K562 (cell line): Measurements from ENCODE around the gene PGGHG. TPM values are rescaled to one million over a fixed set of nuclear protein-coding genes. Genes with fewer than 3 reads are reported as not detected.

ENCODE experiments used
- DLX4 ChIP-seq: fragments of 250-450 bp; sonication (Bioruptor Pico); IDR thresholded peaks from 2 replicates; pipeline ENCODE4 v1.6.1; 2021; ENCODE audit warnings: mild to moderate bottlenecking
- GABPB1 ChIP-seq: sonication (generic); formaldehyde crosslinking; IDR thresholded peaks from 2 replicates; pipeline ENCODE4 v1.8.0; 2022; ENCODE audit warnings: mild to moderate bottlenecking, missing genetic modification reagents
- GATAD2A ChIP-seq: fragments of 450-650 bp; IDR thresholded peaks from 2 replicates; pipeline ENCODE4 v1.6.1; 2017
- KAT8 ChIP-seq: fragments of 450-650 bp; IDR thresholded peaks from 2 replicates; pipeline ENCODE4 v1.6.1; 2016; ENCODE audit warnings: low read depth, mild to moderate bottlenecking
- L3MBTL2 ChIP-seq: fragments of 450-650 bp; IDR thresholded peaks from 2 replicates; pipeline ENCODE4 v1.6.1; 2016; ENCODE audit warnings: mild to moderate bottlenecking, moderate library complexity
- MBD2 ChIP-seq: sonication (generic); IDR thresholded peaks from 2 replicates; pipeline ENCODE4 v1.6.1; 2016; ENCODE audit warnings: low read depth, borderline replicate concordance
- NKRF ChIP-seq: fragments of 450-650 bp; IDR thresholded peaks from 2 replicates; pipeline ENCODE4 v1.6.1; 2016; ENCODE audit warnings: borderline replicate concordance
- PBX2 ChIP-seq, 2 experiments: IDR thresholded peaks in 1 of 2; conservative IDR thresholded peaks in 1 of 2; 2 replicates each; pipeline ENCODE4 v1.6.1; 2016; ENCODE audit warnings: low read depth in 2 of 2, mild to moderate bottlenecking in 1 of 2, missing compliant biosample characterization in 1 of 2, missing genetic modification characterization in 1 of 2, moderate library complexity in 1 of 2
- POLR2A ChIP-seq: fragments of 450-650 bp; conservative IDR thresholded peaks from 2 replicates; pipeline ENCODE4 v1.6.1; 2016
- RBM15 ChIP-seq: fragments of 200-400 bp; formaldehyde crosslinking; IDR thresholded peaks from 2 replicates; pipeline ENCODE4 v1.6.1; 2018; ENCODE audit warnings: mild to moderate bottlenecking, low read length, moderate library complexity; ENCODE audit not compliant: insufficient read depth
- RERE ChIP-seq: sonication (generic); formaldehyde crosslinking; IDR thresholded peaks from 2 replicates; pipeline ENCODE4 v1.8.0; 2023; ENCODE audit warnings: missing genetic modification reagents, mild to moderate bottlenecking, borderline replicate concordance
- SAFB2 ChIP-seq: fragments of 200-400 bp; formaldehyde crosslinking; IDR thresholded peaks from 2 replicates; pipeline ENCODE4 v1.6.1; 2018; ENCODE audit warnings: borderline replicate concordance, low read length, low read depth, moderate library complexity; ENCODE audit not compliant: severe bottlenecking
- SMARCA5 ChIP-seq: fragments of 450-650 bp; IDR thresholded peaks from 2 replicates; pipeline ENCODE4 v1.6.1; 2016
- SRSF3 ChIP-seq: fragments of 200-400 bp; formaldehyde crosslinking; IDR thresholded peaks from 2 replicates; pipeline ENCODE4 v1.6.1; 2016; ENCODE audit warnings: mild to moderate bottlenecking, low read length, moderate library complexity; ENCODE audit not compliant: insufficient read depth
- U2AF2 ChIP-seq: fragments of 200-400 bp; formaldehyde crosslinking; optimal IDR thresholded peaks from 2 replicates; pipeline ENCODE3; 2017; ENCODE audit warnings: low read depth, mild to moderate bottlenecking, low read length
- ZNF175 ChIP-seq: fragments of 200-800 bp; sonication (Bioruptor generic); IDR thresholded peaks from 2 replicates; pipeline ENCODE4 v1.6.1; 2016; ENCODE audit warnings: low read depth, mild to moderate bottlenecking, missing genetic modification characterization, missing compliant biosample characterization
- ZNF586 ChIP-seq: fragments of 450-650 bp; formaldehyde crosslinking; conservative IDR thresholded peaks from 2 replicates; pipeline ENCODE4 v1.4.0; 2020; ENCODE audit warnings: mild to moderate bottlenecking, moderate library complexity
- ZNF717 ChIP-seq: fragments of 250-450 bp; sonication (Bioruptor Pico); IDR thresholded peaks from 2 replicates; pipeline ENCODE4 v1.5.0; 2021
- polyA plus RNA-seq, 8 experiments: library from polyadenylated mRNA; depleted of rRNA in 4 of 8; stranded (reverse) in 5 of 8; unstranded in 3 of 8; fragments of >200 nt; fragmentation: Nextera tagmentation in 2 of 8; fragmentation: Illumina TruSeq in 1 of 8; extraction: Ambion mirVana in 2 of 8; extraction: Trizol in 1 of 8; gene quantifications; 2 replicates each; pipeline versions ENCODE4 v1.2.1 to v1.2.3, GENCODE V29; 2011 to 2014; ENCODE audit warnings: inconsistent platforms in 1 of 8, missing spikeins in 1 of 8
- total RNA-seq, 7 experiments: library from RNA; depleted of rRNA in 6 of 7; stranded (reverse); fragments of >200 nt in 6 of 7; fragmentation: Illumina TruSeq in 2 of 7; extraction: Trizol in 2 of 7; gene quantifications; 2 replicates each; pipeline versions ENCODE4 v1.2.1 to v1.2.3, GENCODE V29; 2011 to 2021; ENCODE audit warnings: low replicate concordance in 1 of 7

PGGHG gene
- total and polyA plus RNA-seq, 9 of the 15 experiments (the other 6 are each of a cell fraction or from before 2014, with no cell fraction given): 0.38 to 85.1 (median 18.1) TPM

- TF ChIP-seq NKRF (peak; percentile 77), SMARCA5 (no peak), MBD2 (peak; percentile 46; the same call in 1 of the 2 replicates), GATAD2A (no peak), ZNF717 (CRISPR knock-in tag) (no peak), RBM15 (no peak), L3MBTL2 (0 out of 2 replicates have a peak, but pooled peaks have one; percentile 34), U2AF2 (no peak), SRSF3 (no peak), PBX2 (CRISPR knock-in tag; IDR thresholded peaks at IDR 0.05; ENCODE audit: low read depth) (no peak), PBX2 (tag; conservative IDR thresholded peaks at IDR 0.05; ENCODE audit: low read depth) (no peak), GABPB1 (CRISPR knock-in tag) (no peak), KAT8 (no peak), POLR2A (peak; percentile 97), RERE (CRISPR knock-in tag) (no peak), ZNF175 (no peak), ZNF586 (CRISPR knock-in tag) (no peak), DLX4 (CRISPR knock-in tag) (no peak), SAFB2 (no peak)
Observed at GRCh38 chr11:313787-314553, 25.0 kb downstream of the PGGHG start, which contains the start of gene IFITM1 (continued).
